Ascending aorta (tissue), 2 donors: ENCODE data around the gene GRIK2. TPM values are rescaled to one million over a fixed set of nuclear protein-coding genes. Genes with fewer than 3 reads are reported as not detected.

Experiments used
- DNase-seq, 2 donors: peaks; one replicate each; pipeline ENCODE4 v3.0.0-alpha.2; 2019; ENCODE audit warnings: low spot score in 2 of 2
- H3K27ac ChIP-seq, 2 donors: fragments of 200-600 bp; sonication (generic); one replicate each; pipeline ENCODE4 v1.5.1; 2016 to 2017; ENCODE audit warnings: mild to moderate bottlenecking in 1 of 2
- H3K27me3 ChIP-seq: fragments of 200-600 bp; sonication (generic); one replicate; pipeline ENCODE4 v1.5.1; 2017
- H3K36me3 ChIP-seq, 2 donors: fragments of 200-600 bp; sonication (generic); one replicate each; pipeline ENCODE4 v1.5.1; 2016
- H3K4me1 ChIP-seq, 2 donors: fragments of 200-600 bp; sonication (generic); one replicate each; pipeline ENCODE4 v1.5.1; 2016 to 2017; ENCODE audit warnings: mild to moderate bottlenecking in 1 of 2
- H3K4me3 ChIP-seq, 2 donors: fragments of 200-600 bp; sonication (generic); one replicate each; pipeline ENCODE4 v1.5.1; 2016 to 2017; ENCODE audit warnings: mild to moderate bottlenecking in 1 of 2
- H3K9me3 ChIP-seq, 2 donors: fragments of 200-600 bp; sonication (generic); one replicate each; pipeline ENCODE4 v1.5.1; 2016
- intact Hi-C: fragments of 100-400 bp; cut with DNase I; formaldehyde crosslinking; loops from one replicate; pipeline ENCODE4 v1.15.1; 2023
- total RNA-seq: library from RNA; depleted of rRNA; stranded (reverse); fragments of >200 nt; gene quantifications from one replicate; pipeline ENCODE4 v1.1.0, GENCODE V29; 2016
- TF ChIP-seq, protein P1 (sequence below), 3 experiments: fragments of 200-600 bp in 2 of 3; fragments of 450-650 bp in 1 of 3; sonication (generic) in 2 of 3; IDR thresholded peaks; one replicate each; pipeline ENCODE4 v1.5.1; 2016 to 2019; ENCODE audit warnings: antibody characterized with exemption in 3 of 3, mild to moderate bottlenecking in 1 of 3, moderate library complexity in 1 of 3

GRIK2 gene
- total RNA-seq, 1 donor from 2014 or later, result not detected

DNA sequence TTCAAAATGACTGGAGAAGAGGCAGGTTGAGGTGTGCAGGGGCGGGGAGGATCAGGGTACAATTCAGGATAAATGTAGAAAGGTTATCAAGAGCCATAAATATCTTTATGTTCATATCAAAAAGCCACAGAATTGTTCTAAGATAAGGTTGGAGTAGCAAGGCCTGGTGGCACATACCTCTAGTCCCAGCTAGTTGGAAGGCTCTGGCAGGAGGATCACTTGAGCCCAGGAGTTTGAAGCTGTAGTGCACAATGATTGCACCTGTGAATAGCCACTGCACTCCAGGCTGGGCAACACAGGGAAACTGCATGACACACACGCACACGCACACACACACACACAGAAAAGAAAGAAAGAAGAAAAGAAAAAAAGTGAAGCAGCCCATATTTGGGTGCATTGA lies 194.8 kb downstream of the GRIK2 start:
- intact Hi-C loops, result no loop called here
- no peaks in the 10 kb centered on the region for H3K36me3 ChIP-seq
- H3K4me3 ChIP-seq, result no peak overlapping the region
- DNase-seq, result no peak
- H3K9me3 ChIP-seq, result no peaks in the 10 kb centered on the region
- no peaks in the 10 kb centered on the region for H3K4me1 ChIP-seq
- no peaks in the 10 kb centered on the region for H3K27me3 ChIP-seq
- no peak overlapping the region for H3K27ac ChIP-seq
- TF ChIP-seq, protein P1, sequence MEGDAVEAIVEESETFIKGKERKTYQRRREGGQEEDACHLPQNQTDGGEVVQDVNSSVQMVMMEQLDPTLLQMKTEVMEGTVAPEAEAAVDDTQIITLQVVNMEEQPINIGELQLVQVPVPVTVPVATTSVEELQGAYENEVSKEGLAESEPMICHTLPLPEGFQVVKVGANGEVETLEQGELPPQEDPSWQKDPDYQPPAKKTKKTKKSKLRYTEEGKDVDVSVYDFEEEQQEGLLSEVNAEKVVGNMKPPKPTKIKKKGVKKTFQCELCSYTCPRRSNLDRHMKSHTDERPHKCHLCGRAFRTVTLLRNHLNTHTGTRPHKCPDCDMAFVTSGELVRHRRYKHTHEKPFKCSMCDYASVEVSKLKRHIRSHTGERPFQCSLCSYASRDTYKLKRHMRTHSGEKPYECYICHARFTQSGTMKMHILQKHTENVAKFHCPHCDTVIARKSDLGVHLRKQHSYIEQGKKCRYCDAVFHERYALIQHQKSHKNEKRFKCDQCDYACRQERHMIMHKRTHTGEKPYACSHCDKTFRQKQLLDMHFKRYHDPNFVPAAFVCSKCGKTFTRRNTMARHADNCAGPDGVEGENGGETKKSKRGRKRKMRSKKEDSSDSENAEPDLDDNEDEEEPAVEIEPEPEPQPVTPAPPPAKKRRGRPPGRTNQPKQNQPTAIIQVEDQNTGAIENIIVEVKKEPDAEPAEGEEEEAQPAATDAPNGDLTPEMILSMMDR (IDR thresholded peaks at IDR 0.05), result no peak

DNA sequence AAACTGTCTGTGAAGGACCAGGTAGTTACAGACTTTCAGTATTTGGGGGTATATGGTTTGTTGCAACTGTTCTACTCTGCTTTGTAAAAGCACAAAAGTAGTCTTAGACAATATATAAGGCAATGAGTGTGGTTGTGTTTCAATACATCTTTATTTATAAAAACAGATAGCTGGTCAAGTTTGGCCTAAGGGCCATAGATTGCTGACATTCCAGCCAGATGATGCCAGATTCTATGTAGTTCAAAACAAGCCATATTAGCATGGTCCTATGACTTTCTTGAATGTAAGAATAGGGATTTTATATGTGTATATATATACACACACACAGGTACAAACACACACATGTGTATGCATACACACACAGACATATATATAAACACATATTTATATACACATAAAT lies 201.8 kb downstream of the GRIK2 start:
- H3K36me3 ChIP-seq, result no peaks in the 10 kb centered on the region
- DNase-seq, result no peak
- TF ChIP-seq, protein P1 (IDR thresholded peaks at IDR 0.05), result no peak
- intact Hi-C loops, result no loop called here
- H3K27me3 ChIP-seq, result no peaks in the 10 kb centered on the region
- no peaks in the 10 kb centered on the region for H3K9me3 ChIP-seq
- H3K4me3 ChIP-seq, result no peak overlapping the region
- no peaks in the 10 kb centered on the region for H3K4me1 ChIP-seq
- no peak overlapping the region for H3K27ac ChIP-seq

DNA sequence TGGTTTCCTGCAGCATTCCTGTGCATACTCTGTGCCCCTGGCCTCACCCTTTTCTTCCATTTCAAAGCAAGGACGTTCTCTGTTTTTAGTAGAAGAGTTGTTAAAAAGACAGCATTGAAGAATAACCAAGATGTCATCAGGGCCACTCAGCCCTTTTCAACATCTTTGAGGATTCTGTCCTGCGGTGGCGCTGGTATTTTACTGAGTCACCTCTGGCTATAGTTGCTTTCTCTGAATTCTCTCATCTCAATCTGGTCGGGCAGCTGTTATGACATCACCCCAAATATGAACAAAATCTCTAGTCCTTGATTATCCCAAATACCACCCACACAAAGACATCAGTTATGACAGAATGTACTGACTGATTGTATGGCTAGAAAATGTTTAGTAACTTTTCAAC lies 204.2 kb downstream of the GRIK2 start:
- TF ChIP-seq, protein P1 (IDR thresholded peaks at IDR 0.05), result no peak
- Histone ChIP-seq H3K9me3 (no peaks in the 10 kb centered on the region), H3K4me1 (no peaks in the 10 kb centered on the region), H3K27ac (no peak overlapping the region), H3K27me3 (no peaks in the 10 kb centered on the region), H3K36me3 (no peaks in the 10 kb centered on the region), H3K4me3 (no peak overlapping the region)
- DNase-seq, result no peak
- intact Hi-C loops, result no loop called here

DNA sequence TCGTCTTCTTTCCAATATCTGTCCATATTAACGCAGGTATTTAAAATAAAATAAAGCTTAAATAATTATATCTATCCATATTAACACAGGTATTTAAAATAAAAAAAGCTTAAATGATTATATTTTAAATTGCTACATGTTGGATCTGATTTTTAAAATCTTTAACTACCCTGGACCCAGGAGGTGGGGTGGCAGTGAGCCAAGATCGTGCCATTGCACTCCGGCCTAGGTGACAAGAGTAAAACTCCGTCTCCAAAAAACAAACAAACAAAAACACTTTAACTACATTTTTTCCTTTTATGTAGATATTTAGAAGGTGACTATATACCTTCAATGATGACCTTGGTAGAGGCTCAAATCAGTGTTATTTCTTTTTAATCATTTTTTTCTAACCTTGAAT lies 211.9 kb downstream of the GRIK2 start:
- no peaks in the 10 kb centered on the region for H3K27me3 ChIP-seq
- DNase-seq, result no peak
- H3K27ac ChIP-seq, result no peak overlapping the region
- TF ChIP-seq, protein P1 (IDR thresholded peaks at IDR 0.05), result no peak
- intact Hi-C loops, result no loop called here
- H3K4me3 ChIP-seq, result no peak overlapping the region
- H3K4me1 ChIP-seq, result no peaks in the 10 kb centered on the region
- no peaks in the 10 kb centered on the region for H3K36me3 ChIP-seq
- H3K9me3 ChIP-seq, result no peaks in the 10 kb centered on the region

DNA sequence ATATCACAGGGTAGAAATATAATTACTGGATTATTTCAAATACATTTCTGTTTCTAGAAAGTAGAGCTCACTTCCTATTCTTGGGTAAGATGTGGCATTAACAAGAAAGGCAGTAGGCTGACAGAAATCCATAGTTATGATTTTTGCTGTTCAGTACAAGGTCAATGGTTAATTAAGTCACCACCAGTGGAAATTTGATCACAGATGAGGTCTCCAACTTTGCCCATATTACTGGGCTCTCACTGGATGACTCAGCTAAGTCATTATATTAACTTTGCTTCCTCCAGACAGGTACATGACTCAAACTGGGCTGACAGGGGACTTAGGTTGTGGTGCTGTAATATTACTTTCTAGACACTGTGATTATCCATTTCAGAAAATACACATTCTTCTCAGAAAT lies 212.4 kb downstream of the GRIK2 start:
- TF ChIP-seq, protein P1 (IDR thresholded peaks at IDR 0.05), result no peak
- no peaks in the 10 kb centered on the region for H3K9me3 ChIP-seq
- H3K27me3 ChIP-seq, result no peaks in the 10 kb centered on the region
- H3K36me3 ChIP-seq, result no peaks in the 10 kb centered on the region
- no peak overlapping the region for H3K4me3 ChIP-seq
- no peak for DNase-seq
- H3K27ac ChIP-seq, result no peak overlapping the region
- intact Hi-C loops, result no loop called here
- H3K4me1 ChIP-seq, result no peaks in the 10 kb centered on the region

DNA sequence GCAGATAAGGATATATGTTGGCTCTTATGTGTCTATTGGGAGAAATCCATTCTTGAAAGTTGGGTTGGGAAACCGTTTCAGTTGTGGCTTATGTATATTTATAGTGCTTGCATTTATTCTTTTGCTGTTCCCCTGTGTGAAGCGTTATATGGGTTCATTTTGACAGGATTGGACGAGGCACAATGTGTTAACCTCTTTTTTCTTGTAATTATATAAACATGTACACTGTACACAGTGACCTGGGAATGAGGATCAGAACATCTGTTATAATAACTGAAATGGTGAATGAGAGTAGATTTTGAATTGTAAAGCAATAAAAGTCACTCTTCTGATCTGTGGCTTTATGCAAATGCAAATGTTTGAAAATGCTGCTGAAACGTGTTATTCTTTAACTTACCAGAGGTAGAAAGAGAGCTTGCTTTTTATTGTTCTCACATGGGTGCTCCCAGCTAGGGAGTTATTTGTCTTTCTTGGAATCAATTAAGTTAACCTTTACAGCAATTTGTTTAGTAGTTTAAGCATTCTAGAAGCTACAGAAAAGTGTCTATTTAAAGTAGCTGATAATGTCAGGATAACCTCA lies 213.7 kb downstream of the GRIK2 start:
- TF ChIP-seq, protein P1 (IDR thresholded peaks at IDR 0.05), result no peak
- Histone ChIP-seq H3K27ac (no peak overlapping the region), H3K4me3 (no peak overlapping the region), H3K4me1 (no peaks in the 10 kb centered on the region), H3K27me3 (no peaks in the 10 kb centered on the region), H3K9me3 (no peaks in the 10 kb centered on the region), H3K36me3 (no peaks in the 10 kb centered on the region)
- intact Hi-C loops, result no loop called here
- DNase-seq, result no peak
